H1 (cell line): ENCODE measurements around the gene AP3M1. TPM values are rescaled to one million over a fixed set of nuclear protein-coding genes. Genes with fewer than 3 reads are reported as not detected.

Experiments
- CTCF ChIA-PET: fragments of 300-600 bp; sonication (Branson Sonifier 250); formaldehyde crosslinking; loops from one replicate; lab custom pipeline; 2021; ENCODE audit not compliant: partially characterized antibody; lab: Charles Lee
- POLR2A ChIA-PET: fragments of 300-600 bp; sonication (Branson Sonifier 250); formaldehyde crosslinking; loops from one replicate; lab custom pipeline; 2021; ENCODE audit warnings: inconsistent platforms; ENCODE audit not compliant: partially characterized antibody; lab: Charles Lee
- DNase-seq, 2 experiments: peaks; one replicate each; pipeline versions ENCODE4 v3.0.0 to v3.0.0-alpha.2; 2010 to 2022; ENCODE audit warnings: low spot score in 2 of 2, low read depth in 1 of 2, mixed read lengths in 1 of 2
- FAIRE-seq: peaks from 2 replicates; lab custom pipeline; 2011; peaks lifted over from hg19 to GRCh38; lab: Jason Lieb, UNC
- H2AFZ ChIP-seq: 2 replicates; pipeline ENCODE4 v1.8.1; 2012; ENCODE audit warnings: low read length, inconsistent platforms
- H2AK5ac ChIP-seq: 2 replicates; pipeline ENCODE4 v1.6.1; 2013; ENCODE audit warnings: low read depth, low read length
- H2BK120ac ChIP-seq: replicated peaks from 2 replicates; pipeline ENCODE3; 2013; ENCODE audit warnings: low read depth, low read length, inconsistent platforms
- H2BK12ac ChIP-seq: 2 replicates; pipeline ENCODE4 v1.6.1; 2013; ENCODE audit warnings: low read depth, low read length
- H2BK15ac ChIP-seq: 2 replicates; pipeline ENCODE4 v1.6.1; 2013; ENCODE audit warnings: low read length
- H2BK20ac ChIP-seq: 2 replicates; pipeline ENCODE4 v1.6.1; 2013; ENCODE audit warnings: low read length
- H2BK5ac ChIP-seq: 2 replicates; pipeline ENCODE4 v1.6.1; 2013; ENCODE audit warnings: low read depth, low read length
- H3K14ac ChIP-seq: 2 replicates; pipeline ENCODE4 v1.6.1; 2013; ENCODE audit warnings: inconsistent platforms; ENCODE audit not compliant: insufficient read length
- H3K18ac ChIP-seq: 2 replicates; pipeline ENCODE4 v1.6.1; 2013; ENCODE audit warnings: low read length; ENCODE audit errors: extremely low read depth
- H3K23ac ChIP-seq: 2 replicates; pipeline ENCODE4 v1.6.1; 2013; ENCODE audit warnings: inconsistent platforms; ENCODE audit not compliant: insufficient read length
- H3K23me2 ChIP-seq: 2 replicates; pipeline ENCODE4 v1.6.1; 2013; ENCODE audit warnings: low read depth, low read length
- H3K27ac ChIP-seq: 2 replicates; pipeline ENCODE4 v1.6.1; 2011; ENCODE audit warnings: low read depth, low read length, inconsistent platforms
- H3K27me3 ChIP-seq, 4 experiments: replicated peaks in 1 of 4; 1 replicate in 1 of 4; 2 replicates in 3 of 4; pipeline versions ENCODE4 v1.6.1 to v1.8.1; 2011 to 2013; ENCODE audit warnings: low read length in 3 of 4, mild to moderate bottlenecking in 3 of 4, inconsistent platforms in 2 of 4, mixed read lengths in 2 of 4, moderate library complexity in 1 of 4; ENCODE audit not compliant: control insufficient read depth in 3 of 4, insufficient read depth in 3 of 4; ENCODE audit errors: extremely low read depth in 1 of 4
- H3K36me3 ChIP-seq, 4 experiments: 2 replicates each; pipeline versions ENCODE4 v1.6.1 to v1.8.1; 2011 to 2013; ENCODE audit warnings: mild to moderate bottlenecking in 4 of 4, low read length in 3 of 4, moderate library complexity in 2 of 4, control low read depth in 1 of 4, inconsistent platforms in 1 of 4; ENCODE audit not compliant: insufficient read depth in 4 of 4, control insufficient read depth in 2 of 4
- H3K4ac ChIP-seq: replicated peaks from 2 replicates; pipeline ENCODE3; 2013; ENCODE audit warnings: low read length, low read depth, mixed read lengths, inconsistent platforms; ENCODE audit not compliant: insufficient read length
- H3K4me1 ChIP-seq, 4 experiments: replicated peaks in 1 of 4; 1 replicate in 1 of 4; 2 replicates in 3 of 4; pipeline versions ENCODE4 v1.6.1 to v1.8.1; 2011 to 2013; ENCODE audit warnings: low read length in 3 of 4, inconsistent platforms in 2 of 4, mixed read lengths in 1 of 4; ENCODE audit not compliant: insufficient read depth in 4 of 4, control insufficient read depth in 3 of 4
- H3K4me2 ChIP-seq, 2 experiments: 2 replicates each; pipeline versions ENCODE4 v1.6.1 to v1.8.1; 2011 to 2013; ENCODE audit warnings: low read depth in 2 of 2, low read length in 2 of 2, control low read depth in 1 of 2, inconsistent platforms in 1 of 2, mild to moderate bottlenecking in 1 of 2; ENCODE audit not compliant: insufficient read depth in 1 of 2
- H3K4me3 ChIP-seq, 4 experiments: fragments of 200-600, 300-600 bp in 1 of 4; sonication (generic), shearing (Covaris generic), sonication (Bioruptor Twin) in 1 of 4; 2 replicates each; pipeline versions ENCODE4 v1.5.1 to v1.8.1; 2011 to 2016; ENCODE audit warnings: low read length in 4 of 4, low read depth in 3 of 4, control low read depth in 2 of 4, inconsistent platforms in 2 of 4, mild to moderate bottlenecking in 2 of 4, mixed read lengths in 1 of 4, moderate library complexity in 1 of 4; ENCODE audit not compliant: insufficient read depth in 2 of 4; ENCODE audit errors: extremely low read depth in 1 of 4
- H3K56ac ChIP-seq: replicated peaks from 2 replicates; pipeline ENCODE3; 2013; ENCODE audit warnings: low read depth, mild to moderate bottlenecking, mixed read lengths, low read length, inconsistent platforms; ENCODE audit not compliant: insufficient read length
- H3K79me1 ChIP-seq: 2 replicates; pipeline ENCODE4 v1.6.1; 2013; ENCODE audit warnings: low read depth, low read length, control low read depth
- H3K79me2 ChIP-seq, 2 experiments: 2 replicates each; pipeline versions ENCODE4 v1.6.1 to v1.8.1; 2012 to 2013; ENCODE audit warnings: low read length in 2 of 2, mild to moderate bottlenecking in 2 of 2, inconsistent platforms in 1 of 2; ENCODE audit not compliant: insufficient read depth in 2 of 2, control insufficient read depth in 1 of 2
- H3K9ac ChIP-seq, 4 experiments: replicated peaks in 1 of 4; 1 replicate in 1 of 4; 2 replicates in 3 of 4; pipeline versions ENCODE4 v1.6.1 to v1.8.1; 2011 to 2013; ENCODE audit warnings: low read depth in 3 of 4, low read length in 3 of 4, control low read depth in 2 of 4, mild to moderate bottlenecking in 2 of 4, moderate library complexity in 2 of 4, inconsistent platforms in 1 of 4; ENCODE audit errors: extremely low read depth in 1 of 4
- H3K9me3 ChIP-seq, 2 experiments: 2 replicates each; pipeline versions ENCODE4 v1.6.1 to v1.8.1; 2012 to 2013; ENCODE audit warnings: mild to moderate bottlenecking in 2 of 2, moderate library complexity in 2 of 2, control low read depth in 1 of 2, inconsistent platforms in 1 of 2, low read depth in 1 of 2, low read length in 1 of 2, mixed read lengths in 1 of 2; ENCODE audit not compliant: insufficient read depth in 2 of 2
- H4K20me1 ChIP-seq, 2 experiments: replicated peaks in 1 of 2; 2 replicates each; pipeline versions ENCODE3 to v1.8.1; 2011 to 2013; ENCODE audit warnings: inconsistent platforms in 2 of 2, low read length in 2 of 2, mild to moderate bottlenecking in 1 of 2; ENCODE audit not compliant: insufficient read depth in 2 of 2, control insufficient read depth in 1 of 2
- H4K5ac ChIP-seq: 2 replicates; pipeline ENCODE4 v1.6.1; 2013; ENCODE audit warnings: low read length, low read depth, mixed read lengths, inconsistent platforms; ENCODE audit not compliant: insufficient read length
- H4K8ac ChIP-seq: 2 replicates; pipeline ENCODE4 v1.8.0; 2013; ENCODE audit warnings: mild to moderate bottlenecking, moderate library complexity, low read length, inconsistent platforms; ENCODE audit not compliant: insufficient read depth; ENCODE audit errors: extremely low read depth
- H4K91ac ChIP-seq: replicated peaks from 2 replicates; pipeline ENCODE3; 2013; ENCODE audit warnings: low read length, mixed read lengths, inconsistent platforms; ENCODE audit not compliant: insufficient read length
- CEBPB ChIP-seq: IDR thresholded peaks from 2 replicates; pipeline ENCODE4 v1.6.1; 2012; ENCODE audit warnings: low read depth, low read length
- E2F6 ChIP-seq: IDR thresholded peaks from 2 replicates; pipeline ENCODE4 v1.6.1; 2012; ENCODE audit warnings: inconsistent platforms
- EGR1 ChIP-seq: IDR thresholded peaks from 2 replicates; pipeline ENCODE4 v1.6.1; 2011; ENCODE audit warnings: low read depth, low read length, borderline replicate concordance
- POU5F1 ChIP-seq: IDR thresholded peaks from 2 replicates; pipeline ENCODE4 v1.6.1; 2011; ENCODE audit warnings: low read depth, mild to moderate bottlenecking, low read length, moderate library complexity
- SAP30 ChIP-seq: fragments of 300-600 bp; sonication (generic); IDR thresholded peaks from 2 replicates; pipeline ENCODE4 v1.7.1; 2012; ENCODE audit warnings: low read length, moderate library complexity, mild to moderate bottlenecking, inconsistent platforms; ENCODE audit not compliant: insufficient read depth, insufficient replicate concordance
- WGBS, 2 experiments: shearing (Covaris generic) in 1 of 2; methylation state at CpG; one replicate each; pipeline versions ENCODE4 v1.1.6 to v1.1.7; 2013 to 2015; ENCODE audit warnings: low lambda C conversion rate in 2 of 2, mixed read lengths in 2 of 2, inconsistent platforms in 1 of 2, low coverage in 1 of 2, missing lambda C conversion rate in 1 of 2; ENCODE audit not compliant: insufficient replicate concordance in 2 of 2, insufficient coverage in 1 of 2, insufficient read length in 1 of 2; ENCODE audit errors: extremely low coverage in 1 of 2, missing lambda C conversion rate in 1 of 2; 5-methylcytosine and 5-hydroxymethylcytosine counted together
- polyA plus RNA-seq, 7 experiments: library from polyadenylated mRNA; depleted of rRNA in 3 of 7; stranded (reverse) in 5 of 7; unstranded in 2 of 7; fragments of >200 nt in 5 of 7; fragments of 200-250 nt in 2 of 7; gene quantifications; 1 replicate in 5 of 7; 2 replicates in 1 of 7; 4 replicates in 1 of 7; pipeline versions ENCODE4 v1.2.1 to v1.2.3, GENCODE V29; 2011 to 2013; ENCODE audit warnings: missing spikeins in 2 of 7, mixed read lengths in 2 of 7
- total RNA-seq: library from RNA; stranded (reverse); fragmentation: NEBNext Ultra II Directional; extraction: Animal tissue kit (Norgen Biotek cat#: 25700); gene quantifications from 2 replicates; pipeline ENCODE4 v1.2.1, GENCODE V29; 2021

Gene AP3M1
- total and polyA plus RNA-seq, 2 of the 8 experiments (the other 6 are each of a cell fraction or from before 2014, with no cell fraction given) = 23.9 to 38.9 TPM

- no peak overlapping the region for H4K91ac ChIP-seq
- no peaks in the 10 kb centered on the region for H4K20me1 ChIP-seq
- ChIA-PET POLR2A (interaction anchor here (0.8 to 1.5 kb wide), 3 partner anchors 51 to 187 kb away, joined by 3 to 6 read pairs (median 3); no protein-coding TSS in a partner anchor), CTCF (interaction anchor here (0.6 to 2.2 kb wide), 7 partner anchors 8 to 198 kb away, joined by 3 to 10 read pairs (median 4); no protein-coding TSS in a partner anchor)
- FAIRE-seq = peak; percentile 45
- no peak overlapping the region for H3K4me2 ChIP-seq
- H3K9ac ChIP-seq = no peak overlapping the region
- no peak overlapping the region for H2BK12ac ChIP-seq
- H3K27ac ChIP-seq = no peak overlapping the region
- H3K23me2 ChIP-seq = no peaks in the 10 kb centered on the region
- H3K4ac ChIP-seq = no peak overlapping the region
- no peaks in the 10 kb centered on the region for H3K9me3 ChIP-seq
- no peak overlapping the region for H3K14ac ChIP-seq
- DNase-seq = no peak
- no peak overlapping the region for H2BK20ac ChIP-seq
- no peak overlapping the region for H2BK15ac ChIP-seq
- no peak overlapping the region for H3K23ac ChIP-seq
- H3K4me1 ChIP-seq = peaks cover 0 to 15% (median 2%) of the 10 kb centered on the region in 4 experiments; a peak in 3 of 7 replicates
- H2AFZ ChIP-seq = no peak overlapping the region
- H3K27me3 ChIP-seq = no peaks in the 10 kb centered on the region
- no peak overlapping the region for H2BK5ac ChIP-seq
- WGBS, 2 experiments = 87% methylated on average over 4 of the region's 4 CpGs; no CpG with 5 or more reads in 1 of the 2 experiments
- H2AK5ac ChIP-seq = no peak overlapping the region
- H4K5ac ChIP-seq = no peak overlapping the region
- H3K56ac ChIP-seq = no peak overlapping the region
- no peaks in the 10 kb centered on the region; the same call in 1 of the 2 replicates for H3K79me1 ChIP-seq
- H3K18ac ChIP-seq = no peak overlapping the region
- H4K8ac ChIP-seq = no peak overlapping the region
- no peak for TF ChIP-seq POU5F1
- no peak for TF ChIP-seq EGR1
- no peak for TF ChIP-seq CEBPB
- TF ChIP-seq E2F6 = no peak
- no peak for TF ChIP-seq SAP30
- peaks cover 0 to 32% of the 10 kb centered on the region in 2 experiments; a peak in 2 of 4 replicates for H3K79me2 ChIP-seq
- H3K4me3 ChIP-seq = no peak overlapping the region
- H3K36me3 ChIP-seq = peaks cover 5 to 41% (median 19%) of the 10 kb centered on the region in 4 experiments; a peak in 7 of 8 replicates
- no peak overlapping the region for H2BK120ac ChIP-seq
These were observed 73.2 kb downstream of the AP3M1 start for GRCh38 chr10:74077416-74077815.
